ENCODE results near the gene RNF224. TPM values are rescaled to one million over a fixed set of nuclear protein-coding genes. Genes with fewer than 3 reads are reported as not detected.

The RNF224 gene
- total RNA-seq, 1 donor from 2014 or later = 0.35 TPM

DNA sequence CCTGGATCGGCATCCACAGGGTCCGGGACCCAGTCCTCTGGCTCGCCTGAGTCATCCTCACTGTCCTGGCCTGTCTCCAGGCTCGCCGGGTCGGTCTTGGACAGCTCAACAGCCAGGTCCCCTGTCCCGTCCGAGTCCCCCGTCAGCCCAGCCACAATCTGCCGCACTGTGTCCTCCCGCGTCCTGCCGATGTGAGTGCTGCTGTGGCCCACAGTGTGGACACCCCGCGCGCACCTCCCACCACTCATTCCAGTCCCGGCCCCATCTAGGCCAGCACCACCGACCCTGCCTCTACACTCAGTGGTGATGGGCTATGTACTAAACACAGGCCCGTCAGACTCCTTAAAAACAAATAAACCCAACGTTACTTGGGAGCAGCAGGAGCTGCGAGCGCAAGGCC, 45.6 kb upstream of the RNF224 start:
- ATAC-seq (no peak), DNase-seq (no peak)
- peaks cover 70% of the 10 kb centered on the region for H3K36me3 ChIP-seq
- TF ChIP-seq, protein P1, sequence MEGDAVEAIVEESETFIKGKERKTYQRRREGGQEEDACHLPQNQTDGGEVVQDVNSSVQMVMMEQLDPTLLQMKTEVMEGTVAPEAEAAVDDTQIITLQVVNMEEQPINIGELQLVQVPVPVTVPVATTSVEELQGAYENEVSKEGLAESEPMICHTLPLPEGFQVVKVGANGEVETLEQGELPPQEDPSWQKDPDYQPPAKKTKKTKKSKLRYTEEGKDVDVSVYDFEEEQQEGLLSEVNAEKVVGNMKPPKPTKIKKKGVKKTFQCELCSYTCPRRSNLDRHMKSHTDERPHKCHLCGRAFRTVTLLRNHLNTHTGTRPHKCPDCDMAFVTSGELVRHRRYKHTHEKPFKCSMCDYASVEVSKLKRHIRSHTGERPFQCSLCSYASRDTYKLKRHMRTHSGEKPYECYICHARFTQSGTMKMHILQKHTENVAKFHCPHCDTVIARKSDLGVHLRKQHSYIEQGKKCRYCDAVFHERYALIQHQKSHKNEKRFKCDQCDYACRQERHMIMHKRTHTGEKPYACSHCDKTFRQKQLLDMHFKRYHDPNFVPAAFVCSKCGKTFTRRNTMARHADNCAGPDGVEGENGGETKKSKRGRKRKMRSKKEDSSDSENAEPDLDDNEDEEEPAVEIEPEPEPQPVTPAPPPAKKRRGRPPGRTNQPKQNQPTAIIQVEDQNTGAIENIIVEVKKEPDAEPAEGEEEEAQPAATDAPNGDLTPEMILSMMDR (IDR thresholded peaks at IDR 0.05) = no peak
- no peaks in the 10 kb centered on the region for H3K27me3 ChIP-seq
- H3K4me1 ChIP-seq = peaks cover 8% of the 10 kb centered on the region
- no peak overlapping the region for H3K27ac ChIP-seq
- H3K9me3 ChIP-seq = no peaks in the 10 kb centered on the region
- H3K4me3 ChIP-seq = no peak overlapping the region
- intact Hi-C loops (cut with DNase I) = no loop called here

DNA sequence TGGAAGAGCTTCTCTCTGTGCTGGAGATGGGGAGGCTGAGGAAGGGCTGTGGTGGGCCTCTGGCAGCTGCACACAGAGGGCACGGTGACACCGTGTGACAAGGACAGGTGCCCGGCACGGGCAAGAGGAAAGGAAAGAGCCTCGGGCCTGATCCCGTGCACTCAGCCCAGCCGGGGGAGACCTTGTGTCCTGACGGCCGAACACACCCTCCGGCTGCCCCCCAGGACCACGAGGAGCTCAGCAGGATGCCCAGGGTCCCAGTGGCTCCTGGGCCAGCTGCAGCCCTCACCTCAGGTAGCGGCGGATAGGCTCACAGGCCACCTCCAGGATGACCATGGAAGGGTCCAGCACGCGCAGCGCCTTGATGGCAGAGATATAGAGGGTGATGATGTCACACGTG, 44.5 kb upstream of the RNF224 start:
- intact Hi-C loops (cut with DNase I) = no loop called here
- ATAC-seq (no peak), DNase-seq (no peak)
- H3K27me3 ChIP-seq = no peaks in the 10 kb centered on the region
- H3K27ac ChIP-seq = no peak overlapping the region
- TF ChIP-seq, protein P1 (IDR thresholded peaks at IDR 0.05) = no peak
- H3K4me3 ChIP-seq = no peak overlapping the region
- no peaks in the 10 kb centered on the region for H3K9me3 ChIP-seq
- H3K4me1 ChIP-seq = peaks cover 19% of the 10 kb centered on the region
- peaks cover 73% of the 10 kb centered on the region for H3K36me3 ChIP-seq

DNA sequence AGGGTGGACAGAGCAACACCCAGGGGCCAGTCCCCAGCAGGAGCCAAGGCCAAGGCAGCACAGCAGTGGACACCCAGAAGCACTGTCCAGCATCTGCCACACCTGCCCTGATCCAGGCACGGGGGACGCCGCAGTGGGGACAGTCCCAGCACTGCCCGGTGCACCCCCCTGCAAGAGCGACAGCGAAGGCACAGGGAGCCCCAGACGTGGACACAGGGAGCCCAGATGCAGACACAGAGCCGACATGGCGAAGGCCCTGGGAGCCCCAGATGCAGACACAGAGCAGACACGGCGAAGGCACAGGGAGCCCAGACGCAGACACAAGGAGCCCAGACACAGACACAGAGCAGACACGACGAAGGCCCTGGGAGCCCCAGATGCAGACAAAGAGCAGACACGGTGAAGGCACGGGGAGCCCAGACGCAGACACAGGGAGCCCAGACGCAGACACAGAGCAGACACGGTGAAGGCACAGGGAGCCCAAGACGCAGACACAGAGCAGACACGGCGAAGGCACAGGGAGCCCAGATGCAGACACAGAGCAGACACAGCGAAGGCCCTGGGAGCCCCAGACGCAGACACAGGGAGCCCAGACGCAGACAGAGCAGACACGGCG, 43.2 kb upstream of the RNF224 start:
- Histone ChIP-seq H3K27ac (no peak overlapping the region), H3K36me3 (peaks cover 63% of the 10 kb centered on the region), H3K27me3 (no peaks in the 10 kb centered on the region), H3K4me3 (no peak overlapping the region), H3K4me1 (peaks cover 20% of the 10 kb centered on the region), H3K9me3 (no peaks in the 10 kb centered on the region)
- intact Hi-C loops (cut with DNase I) = no loop called here
- no peak for ATAC-seq
- no peak for DNase-seq
- TF ChIP-seq, protein P1 (IDR thresholded peaks at IDR 0.05) = no peak

DNA sequence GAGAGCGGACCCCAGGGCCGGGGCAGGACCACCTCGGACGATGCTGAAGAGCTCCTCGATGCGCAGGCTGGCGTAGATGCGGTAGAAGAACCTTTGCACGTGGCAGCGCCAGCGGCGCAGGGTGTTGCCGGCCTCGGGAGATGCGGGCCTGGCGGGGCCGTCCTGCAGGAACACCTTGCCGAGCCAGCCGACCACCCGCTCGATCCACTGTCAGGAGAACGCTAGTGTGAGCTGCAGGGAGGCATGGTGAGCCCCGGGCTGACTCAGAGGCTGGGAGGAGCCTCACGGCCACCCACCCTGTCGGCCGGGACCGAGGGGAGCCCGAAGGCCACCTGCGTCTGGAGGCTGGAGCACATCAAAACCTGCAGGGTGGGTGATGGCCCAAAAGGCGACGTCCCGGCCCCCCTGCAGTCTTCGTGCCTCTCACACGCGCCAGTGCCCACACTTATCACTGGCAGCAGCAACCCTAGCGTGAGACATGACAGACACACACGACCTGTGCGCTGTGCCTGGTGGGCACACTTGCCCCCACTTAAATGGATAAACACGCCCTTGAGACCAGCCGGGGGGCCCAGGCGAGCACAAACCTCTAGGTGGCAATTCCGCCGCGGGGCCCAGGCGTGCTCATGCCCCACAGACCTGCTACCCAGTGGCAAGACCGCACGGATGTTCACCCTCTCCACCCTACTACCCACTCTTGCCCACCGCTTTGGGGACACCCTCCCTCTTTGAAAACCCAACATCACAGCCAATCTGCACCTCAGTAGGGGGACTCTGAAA, 42.2 kb upstream of the RNF224 start:
- TF ChIP-seq, protein P1 (IDR thresholded peaks at IDR 0.05) = no peak
- Histone ChIP-seq H3K4me1 (peaks cover 30% of the 10 kb centered on the region), H3K9me3 (no peaks in the 10 kb centered on the region), H3K27ac (no peak overlapping the region), H3K27me3 (no peaks in the 10 kb centered on the region), H3K4me3 (no peak overlapping the region), H3K36me3 (peaks cover 58% of the 10 kb centered on the region)
- DNase-seq (no peak), ATAC-seq (no peak)
- intact Hi-C loops (cut with DNase I) = no loop called here

DNA sequence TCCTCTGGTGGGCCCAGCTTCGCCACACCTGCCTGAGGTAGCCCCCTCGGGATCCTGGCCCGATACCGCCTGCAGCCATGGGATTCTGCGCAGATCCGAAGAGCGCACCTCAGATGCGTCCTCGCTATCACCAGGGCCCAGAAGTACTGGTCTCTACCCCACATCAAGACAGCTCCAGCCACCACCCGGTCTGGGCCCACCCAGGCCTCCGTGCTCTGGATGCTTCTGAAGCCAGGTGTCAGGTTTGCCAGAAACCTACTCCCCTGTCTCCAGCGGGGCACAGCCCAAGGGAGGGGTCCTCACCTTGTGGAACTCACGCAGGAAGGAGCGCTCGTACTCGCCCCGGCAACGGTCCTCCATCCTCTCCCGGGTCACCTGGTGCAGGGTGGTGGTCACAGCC, 41.4 kb upstream of the RNF224 start:
- H3K4me3 ChIP-seq = no peak overlapping the region
- no peaks in the 10 kb centered on the region for H3K9me3 ChIP-seq
- H3K36me3 ChIP-seq = peaks cover 58% of the 10 kb centered on the region
- H3K27ac ChIP-seq = no peak overlapping the region
- intact Hi-C loops (cut with DNase I) = no loop called here
- H3K27me3 ChIP-seq = no peaks in the 10 kb centered on the region
- peaks cover 34% of the 10 kb centered on the region for H3K4me1 ChIP-seq
- no peak for DNase-seq
- no peak for ATAC-seq
- TF ChIP-seq, protein P1 (IDR thresholded peaks at IDR 0.05) = no peak
